Muscle layer of duodenum (tissue), 2 donors: Measurements from ENCODE around the gene ZNF587B.
"Not testable (repeated sequence)": the region's sequence is repeated elsewhere in the genome, so short reads cannot be mapped to it uniquely, and the experiment has no call there.

Experiments used
- H3K27ac ChIP-seq: one replicate; pipeline ENCODE4 v1.7.0; 2013; ENCODE audit warnings: mild to moderate bottlenecking, low read length
- H3K27me3 ChIP-seq: one replicate; pipeline ENCODE4 v1.7.0; 2013; ENCODE audit warnings: low read depth, mild to moderate bottlenecking, control low read depth, low read length
- H3K36me3 ChIP-seq, 2 donors: one replicate each; pipeline ENCODE4 v1.7.0; 2013; ENCODE audit warnings: low read length in 2 of 2, control low read depth in 1 of 2, mild to moderate bottlenecking in 1 of 2; ENCODE audit not compliant: insufficient read depth in 2 of 2, control insufficient read depth in 1 of 2
- H3K4me1 ChIP-seq, 2 donors: one replicate each; pipeline ENCODE4 v1.7.0; 2013; ENCODE audit warnings: low read length in 2 of 2, mild to moderate bottlenecking in 2 of 2, control low read depth in 1 of 2, moderate library complexity in 1 of 2; ENCODE audit not compliant: insufficient read depth in 2 of 2, control insufficient read depth in 1 of 2
- H3K4me3 ChIP-seq, 2 donors: one replicate each; pipeline ENCODE4 v1.7.0; 2013; ENCODE audit warnings: low read length in 2 of 2, low read depth in 1 of 2, mild to moderate bottlenecking in 1 of 2
- H3K9me3 ChIP-seq, 2 donors: one replicate each; pipeline ENCODE4 v1.7.0; 2013; ENCODE audit warnings: low read length in 2 of 2, control low read depth in 1 of 2, mild to moderate bottlenecking in 1 of 2; ENCODE audit not compliant: control insufficient read depth in 1 of 2
- donor health status: healthy.

ZNF587B gene

DNA sequence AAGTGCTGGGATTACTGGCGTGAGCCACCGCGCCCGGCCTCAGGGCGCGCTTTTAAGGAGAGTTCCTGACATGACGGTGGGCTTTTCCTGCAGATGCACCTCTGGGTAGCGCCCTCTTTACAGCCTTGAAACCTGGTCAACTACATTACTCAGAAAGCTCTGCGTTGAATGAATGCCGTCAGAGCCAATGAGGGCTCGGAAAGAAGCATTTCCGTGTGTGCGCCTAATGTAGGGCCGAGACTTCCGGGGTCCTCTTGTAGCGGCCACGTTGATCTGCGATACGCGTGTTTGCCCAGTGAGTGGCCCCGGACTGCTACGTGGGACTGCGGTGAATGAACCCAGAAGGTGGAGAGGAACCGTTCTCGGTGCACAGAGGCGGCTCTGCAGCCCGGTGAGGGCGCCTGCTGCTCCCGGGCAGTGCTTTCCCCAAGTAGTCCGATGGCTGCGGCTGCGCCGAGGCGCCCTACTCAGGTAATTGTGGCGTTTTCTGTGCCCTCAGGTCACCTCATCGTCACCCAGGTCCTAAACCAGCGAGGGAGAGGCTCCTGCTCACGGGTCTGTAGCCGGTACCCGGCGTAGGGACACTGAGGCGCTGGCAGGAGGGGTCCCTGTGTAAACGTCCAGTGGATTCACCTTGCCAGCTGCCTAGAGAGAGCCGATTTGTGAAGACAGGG lies 10.5 kb upstream of the ZNF587B start:
- H3K27ac ChIP-seq = peak overlapping the region; percentile 90
- no peaks in the 10 kb centered on the region for H3K27me3 ChIP-seq
- no peaks in the 10 kb centered on the region for H3K9me3 ChIP-seq
- peaks cover 0 to 16% of the 10 kb centered on the region in 2 donors for H3K4me1 ChIP-seq
- no peaks in the 10 kb centered on the region for H3K36me3 ChIP-seq
- peak overlapping the region; percentile 92 to 94 for H3K4me3 ChIP-seq

DNA sequence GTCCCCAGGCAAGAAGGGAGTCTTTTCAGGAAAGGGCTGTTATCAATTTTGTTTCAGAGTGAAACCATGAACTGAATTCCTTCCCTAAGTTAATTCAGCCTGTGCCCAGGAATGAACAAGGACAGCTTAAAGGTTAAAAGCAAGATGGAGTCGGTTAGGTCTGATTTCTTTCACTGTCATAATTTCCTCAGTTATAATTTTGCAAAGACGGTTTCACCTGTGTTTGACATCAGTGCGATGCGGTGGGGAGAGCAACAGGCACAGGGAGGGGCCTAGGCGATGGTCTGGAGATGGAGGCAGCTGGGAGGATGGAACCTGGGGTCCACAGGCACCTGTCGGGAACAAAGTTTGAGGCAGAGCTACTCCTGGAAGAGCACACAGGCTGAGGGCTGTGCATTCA lies 9.5 kb upstream of the ZNF587B start:
- Histone ChIP-seq H3K4me3 (peak overlapping the region; percentile 92 to 94), H3K36me3 (no peaks in the 10 kb centered on the region), H3K27me3 (no peaks in the 10 kb centered on the region), H3K4me1 (peaks cover 0 to 12% of the 10 kb centered on the region in 2 donors), H3K9me3 (no peaks in the 10 kb centered on the region), H3K27ac (peak overlapping the region; percentile 90)

GRCh38 chr19:57821095-57821494 lies 9.0 kb upstream of the ZNF587B start:
- not testable (repeated sequence) for H3K36me3 ChIP-seq, H3K27me3 ChIP-seq, H3K9me3 ChIP-seq, H3K27ac ChIP-seq
- peaks cover 0 to 12% of the 10 kb centered on the region in 2 donors for H3K4me1 ChIP-seq
- peak overlapping the region; percentile 92 to 94 for H3K4me3 ChIP-seq

DNA sequence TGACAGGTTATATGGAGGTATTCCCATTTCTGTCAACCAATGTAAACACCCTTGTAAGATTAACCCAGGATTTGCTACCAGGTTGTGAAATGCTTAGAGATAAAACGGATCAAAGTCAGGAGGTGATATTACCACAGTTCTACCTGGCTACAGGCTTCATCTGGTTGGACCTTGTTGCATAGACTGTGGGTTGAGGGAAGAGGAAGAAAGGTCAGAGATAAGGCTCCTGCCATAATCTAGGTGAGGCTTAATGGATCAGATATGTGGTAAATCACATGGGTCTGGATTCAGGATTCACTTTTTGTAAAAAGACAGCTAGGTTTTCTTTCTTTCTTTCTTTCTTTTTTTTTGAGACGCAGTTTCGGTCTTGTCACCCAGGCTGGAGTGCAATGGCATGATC lies 8.6 kb upstream of the ZNF587B start:
- H3K36me3 ChIP-seq, H3K4me3 ChIP-seq: not testable (repeated sequence)

DNA sequence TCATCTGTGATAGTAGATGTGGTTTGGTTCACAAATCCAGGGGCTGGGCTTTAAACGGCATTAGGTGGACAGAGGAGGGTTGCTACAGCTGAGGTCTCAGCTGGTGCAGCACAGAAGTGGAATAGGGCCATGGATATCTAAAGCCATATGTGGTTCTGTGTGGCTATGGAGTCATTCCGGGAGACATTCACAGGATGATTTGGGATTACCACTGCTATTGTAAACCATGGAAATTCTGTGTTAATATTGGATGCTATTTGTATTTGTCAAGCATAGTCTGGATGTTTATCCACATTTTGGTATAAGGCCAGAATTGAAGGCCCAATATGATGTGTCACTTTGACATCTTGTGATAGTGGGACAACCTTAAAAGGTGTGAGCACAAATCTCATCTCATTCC lies 6.9 kb upstream of the ZNF587B start:
- not testable (repeated sequence) for H3K36me3 ChIP-seq, H3K27ac ChIP-seq, H3K27me3 ChIP-seq, H3K4me3 ChIP-seq, H3K9me3 ChIP-seq
- peaks cover 0 to 12% of the 10 kb centered on the region in 2 donors for H3K4me1 ChIP-seq

More for the DNA sequence above, 8.6 kb upstream of the ZNF587B start:
- not testable (repeated sequence) for H3K27me3 ChIP-seq, H3K9me3 ChIP-seq, H3K27ac ChIP-seq
- peaks cover 0 to 12% of the 10 kb centered on the region in 2 donors for H3K4me1 ChIP-seq

DNA sequence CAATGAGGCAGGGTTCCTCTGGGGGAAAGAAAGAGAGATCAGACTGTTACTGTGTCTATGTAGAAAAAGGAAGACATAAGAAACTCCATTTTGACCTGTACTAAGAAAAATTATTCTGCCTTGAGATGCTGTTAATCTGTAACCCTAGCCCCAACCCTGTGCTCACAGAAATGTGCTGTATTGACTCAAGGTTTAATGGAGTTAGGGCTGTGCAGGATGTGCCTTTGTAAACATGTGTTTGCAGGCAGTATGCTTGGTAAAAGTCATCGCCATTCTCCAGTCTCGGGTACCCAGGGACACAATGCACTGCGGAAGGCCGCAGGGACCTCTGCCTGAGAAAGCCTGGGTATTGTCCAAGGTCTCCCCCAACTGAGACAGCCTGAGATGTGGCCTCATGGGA lies 6.5 kb upstream of the ZNF587B start:
- not testable (repeated sequence) for H3K27ac ChIP-seq, H3K9me3 ChIP-seq, H3K4me3 ChIP-seq, H3K36me3 ChIP-seq, H3K27me3 ChIP-seq
- peaks cover 0 to 12% of the 10 kb centered on the region in 2 donors for H3K4me1 ChIP-seq

GRCh38 chr19:57825511-57825910 lies 4.6 kb upstream of the ZNF587B start:
- Histone ChIP-seq H3K4me3 (no peak overlapping the region), H3K27ac (no peak overlapping the region), H3K36me3 (no peaks in the 10 kb centered on the region), H3K27me3 (no peaks in the 10 kb centered on the region), H3K9me3 (no peaks in the 10 kb centered on the region), H3K4me1 (peaks cover 0 to 11% of the 10 kb centered on the region in 2 donors)

GRCh38 chr19:57829316-57829715 lies 783 bp upstream of the ZNF587B start:
- Histone ChIP-seq H3K4me1 (peaks cover 0 to 5% of the 10 kb centered on the region in 2 donors), H3K4me3 (no peak overlapping the region), H3K27ac (no peak overlapping the region), H3K36me3 (no peaks in the 10 kb centered on the region), H3K9me3 (no peaks in the 10 kb centered on the region), H3K27me3 (no peaks in the 10 kb centered on the region)

GRCh38 chr19:57836991-57837390 lies 6.9 kb downstream of the ZNF587B start:
- not testable (repeated sequence) for H3K9me3 ChIP-seq, H3K27me3 ChIP-seq, H3K4me3 ChIP-seq, H3K4me1 ChIP-seq, H3K27ac ChIP-seq
- H3K36me3 ChIP-seq = peaks cover 12 to 23% of the 10 kb centered on the region in 2 donors

DNA sequence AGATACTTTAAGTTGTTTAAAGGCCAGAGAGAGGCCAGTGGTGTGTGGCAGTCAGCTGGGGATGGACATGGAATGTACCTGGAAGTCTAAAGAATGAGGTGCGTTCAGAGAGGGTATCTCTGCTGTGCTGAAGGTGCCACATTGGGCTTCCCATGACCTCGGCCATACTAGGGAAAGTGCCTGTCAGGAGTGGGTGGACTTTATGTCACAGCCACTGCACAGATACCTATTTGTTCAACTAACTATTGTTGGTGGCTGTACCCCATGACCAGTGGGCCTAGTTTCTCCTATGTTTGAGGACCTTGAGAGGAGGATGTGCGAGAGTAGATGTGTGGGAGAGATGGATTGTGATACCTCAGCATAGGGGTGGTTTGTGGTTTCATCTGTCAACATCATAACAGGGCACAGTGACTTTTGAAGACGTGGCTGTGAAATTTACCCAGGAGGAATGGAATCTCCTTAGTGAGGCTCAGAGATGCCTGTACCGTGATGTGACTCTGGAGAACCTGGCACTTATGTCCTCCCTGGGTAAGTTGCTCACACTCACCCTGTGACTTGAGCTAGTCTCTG lies 8.6 kb downstream of the ZNF587B start:
- peaks cover 13 to 36% of the 10 kb centered on the region in 2 donors for H3K36me3 ChIP-seq
- not testable (repeated sequence) for H3K4me3 ChIP-seq, H3K27me3 ChIP-seq, H3K4me1 ChIP-seq, H3K9me3 ChIP-seq, H3K27ac ChIP-seq

GRCh38 chr19:57841122-57841763 lies 11.1 kb downstream of the ZNF587B start:
- Histone ChIP-seq H3K9me3 (no peaks in the 10 kb centered on the region), H3K27me3 (no peaks in the 10 kb centered on the region), H3K27ac (no peak overlapping the region), H3K4me3 (no peak overlapping the region), H3K36me3 (peaks cover 13 to 44% of the 10 kb centered on the region in 2 donors), H3K4me1 (no peaks in the 10 kb centered on the region)
